ENCODE measurements around the gene SLC38A9.
"Not testable (repeated sequence)": the region's sequence is repeated elsewhere in the genome, so short reads cannot be mapped to it uniquely, and the experiment has no call there.

The SLC38A9 gene

GRCh38 chr5:55608595-55609349, 103.4 kb downstream of the SLC38A9 start:
- DNase-seq (no peak), ATAC-seq (replicated peaks) (no peak)
- H3K9me3 Mint-ChIP-seq = no peaks in the 10 kb centered on the region
- no peak overlapping the region for H3K27ac Mint-ChIP-seq
- H3K4me3 Mint-ChIP-seq = no peak overlapping the region
- peaks cover 0 to 7% of the 10 kb centered on the region in 2 donors for H3K27me3 Mint-ChIP-seq
- no peaks in the 10 kb centered on the region for H3K4me1 Mint-ChIP-seq (ENCODE audit: low read depth in 2 of 2)
- H3K36me3 Mint-ChIP-seq (ENCODE audit: insufficient read depth) = no peaks in the 10 kb centered on the region

- not testable (repeated sequence) for H3K4me3 Mint-ChIP-seq; H3K27me3 Mint-ChIP-seq; DNase-seq; H3K9me3 Mint-ChIP-seq; H3K27ac Mint-ChIP-seq; H3K36me3 Mint-ChIP-seq (ENCODE audit: insufficient read depth); ATAC-seq (replicated peaks); H3K4me1 Mint-ChIP-seq (ENCODE audit: low read depth in 2 of 2)
Observed at GRCh38 chr5:55607309-55607708, 104.8 kb downstream of the SLC38A9 start.

GRCh38 chr5:55604611-55605067, 107.5 kb downstream of the SLC38A9 start:
- Mint-ChIP-seq H3K4me1 (ENCODE audit: low read depth in 2 of 2) (peaks cover 3% of the 10 kb centered on the region in 2 donors), H3K4me3 (no peak overlapping the region), H3K9me3 (no peaks in the 10 kb centered on the region), H3K27ac (no peak overlapping the region), H3K27me3 (peaks cover 0 to 9% of the 10 kb centered on the region in 2 donors), H3K36me3 (ENCODE audit: insufficient read depth) (no peaks in the 10 kb centered on the region)
- DNase-seq (no peak), ATAC-seq (replicated peaks) (no peak)

- H3K27ac Mint-ChIP-seq = no peak overlapping the region
- peaks cover 3% of the 10 kb centered on the region in 2 donors for H3K4me1 Mint-ChIP-seq (ENCODE audit: low read depth in 2 of 2)
- DNase-seq (no peak), ATAC-seq (replicated peaks) (no peak)
- peaks cover 0 to 16% of the 10 kb centered on the region in 2 donors for H3K27me3 Mint-ChIP-seq
- H3K4me3 Mint-ChIP-seq = no peak overlapping the region
- H3K36me3 Mint-ChIP-seq (ENCODE audit: insufficient read depth) = no peaks in the 10 kb centered on the region
- no peaks in the 10 kb centered on the region for H3K9me3 Mint-ChIP-seq
Observed at GRCh38 chr5:55603922-55604321, 108.2 kb downstream of the SLC38A9 start.

GRCh38 chr5:55601628-55602027, 110.5 kb downstream of the SLC38A9 start:
- peaks cover 0 to 31% of the 10 kb centered on the region in 2 donors for H3K27me3 Mint-ChIP-seq
- DNase-seq = no peak
- H3K9me3 Mint-ChIP-seq = no peaks in the 10 kb centered on the region
- ATAC-seq (replicated peaks) = no peak
- no peaks in the 10 kb centered on the region for H3K36me3 Mint-ChIP-seq (ENCODE audit: insufficient read depth)
- H3K4me3 Mint-ChIP-seq = no peak overlapping the region
- H3K4me1 Mint-ChIP-seq (ENCODE audit: low read depth in 2 of 2) = peaks cover 3% of the 10 kb centered on the region in 2 donors
- H3K27ac Mint-ChIP-seq = no peak overlapping the region

- H3K4me3 Mint-ChIP-seq = no peak overlapping the region
- DNase-seq = no peak
Observed at GRCh38 chr5:55601204-55601618, 110.9 kb downstream of the SLC38A9 start.

GRCh38 chr5:55600497-55601203, 111.5 kb downstream of the SLC38A9 start:
- no peak for ATAC-seq (replicated peaks)
- peak overlapping the region in 1 of 2 donors; percentile 68 for H3K27ac Mint-ChIP-seq
- H3K36me3 Mint-ChIP-seq (ENCODE audit: insufficient read depth) = no peaks in the 10 kb centered on the region
- no peak overlapping the region for H3K4me3 Mint-ChIP-seq
- no peaks in the 10 kb centered on the region for H3K9me3 Mint-ChIP-seq
- peaks cover 3% of the 10 kb centered on the region in 2 donors for H3K4me1 Mint-ChIP-seq (ENCODE audit: low read depth in 2 of 2)
- peaks cover 0 to 24% of the 10 kb centered on the region in 2 donors for H3K27me3 Mint-ChIP-seq
- DNase-seq = no peak

More at GRCh38 chr5:55601204-55601618, 110.9 kb downstream of the SLC38A9 start:
- Mint-ChIP-seq H3K9me3 (no peaks in the 10 kb centered on the region), H3K27ac (no peak overlapping the region), H3K36me3 (ENCODE audit: insufficient read depth) (no peaks in the 10 kb centered on the region), H3K27me3 (peaks cover 0 to 27% of the 10 kb centered on the region in 2 donors), H3K4me1 (ENCODE audit: low read depth in 2 of 2) (peaks cover 3% of the 10 kb centered on the region in 2 donors)
- no peak for ATAC-seq (replicated peaks)

GRCh38 chr5:55600086-55600485, 112.0 kb downstream of the SLC38A9 start:
- Mint-ChIP-seq H3K36me3 (ENCODE audit: insufficient read depth) (no peaks in the 10 kb centered on the region), H3K27me3 (peaks cover 0 to 26% of the 10 kb centered on the region in 2 donors), H3K9me3 (no peaks in the 10 kb centered on the region), H3K4me3 (no peak overlapping the region), H3K27ac (peak overlapping the region in 1 of 2 donors; percentile 68), H3K4me1 (ENCODE audit: low read depth in 2 of 2) (peaks cover 3% of the 10 kb centered on the region in 2 donors)
- DNase-seq (no peak), ATAC-seq (replicated peaks) (no peak)

GRCh38 chr5:55599148-55600050, 112.7 kb downstream of the SLC38A9 start:
- Mint-ChIP-seq H3K4me3 (no peak overlapping the region), H3K27ac (no peak overlapping the region), H3K4me1 (ENCODE audit: low read depth in 2 of 2) (peaks cover 3% of the 10 kb centered on the region in 2 donors), H3K9me3 (no peaks in the 10 kb centered on the region), H3K27me3 (peaks cover 5 to 33% of the 10 kb centered on the region in 2 donors), H3K36me3 (ENCODE audit: insufficient read depth) (no peaks in the 10 kb centered on the region)
- DNase-seq (no peak), ATAC-seq (replicated peaks) (no peak)

GRCh38 chr5:55597014-55597981, 114.8 kb downstream of the SLC38A9 start:
- Mint-ChIP-seq H3K4me3 (no peak overlapping the region), H3K27ac (no peak overlapping the region), H3K36me3 (ENCODE audit: insufficient read depth) (no peaks in the 10 kb centered on the region), H3K9me3 (no peaks in the 10 kb centered on the region), H3K4me1 (ENCODE audit: low read depth in 2 of 2) (peaks cover 3% of the 10 kb centered on the region in 2 donors), H3K27me3 (peaks cover 19 to 39% of the 10 kb centered on the region in 2 donors)
- DNase-seq (no peak), ATAC-seq (replicated peaks) (no peak)

- no peak overlapping the region for H3K4me3 Mint-ChIP-seq
- peaks cover 33 to 56% of the 10 kb centered on the region in 2 donors for H3K27me3 Mint-ChIP-seq
- no peaks in the 10 kb centered on the region for H3K4me1 Mint-ChIP-seq (ENCODE audit: low read depth in 2 of 2)
- H3K27ac Mint-ChIP-seq = no peak overlapping the region
- ATAC-seq (replicated peaks) = no peak
- H3K36me3 Mint-ChIP-seq (ENCODE audit: insufficient read depth) = no peaks in the 10 kb centered on the region
- no peaks in the 10 kb centered on the region for H3K9me3 Mint-ChIP-seq
- no peak for DNase-seq
Observed at GRCh38 chr5:55594671-55595070, 117.5 kb downstream of the SLC38A9 start.

GRCh38 chr5:55593115-55593472, 119.0 kb downstream of the SLC38A9 start:
- Mint-ChIP-seq H3K4me3 (no peak overlapping the region), H3K27ac (no peak overlapping the region), H3K36me3 (ENCODE audit: insufficient read depth) (no peaks in the 10 kb centered on the region), H3K9me3 (no peaks in the 10 kb centered on the region), H3K4me1 (ENCODE audit: low read depth in 2 of 2) (no peaks in the 10 kb centered on the region), H3K27me3 (peaks cover 33 to 45% of the 10 kb centered on the region in 2 donors)
- no peak for ATAC-seq (replicated peaks)
- no peak for DNase-seq
